ENCODE measurements around the gene SCTR.

DNA sequence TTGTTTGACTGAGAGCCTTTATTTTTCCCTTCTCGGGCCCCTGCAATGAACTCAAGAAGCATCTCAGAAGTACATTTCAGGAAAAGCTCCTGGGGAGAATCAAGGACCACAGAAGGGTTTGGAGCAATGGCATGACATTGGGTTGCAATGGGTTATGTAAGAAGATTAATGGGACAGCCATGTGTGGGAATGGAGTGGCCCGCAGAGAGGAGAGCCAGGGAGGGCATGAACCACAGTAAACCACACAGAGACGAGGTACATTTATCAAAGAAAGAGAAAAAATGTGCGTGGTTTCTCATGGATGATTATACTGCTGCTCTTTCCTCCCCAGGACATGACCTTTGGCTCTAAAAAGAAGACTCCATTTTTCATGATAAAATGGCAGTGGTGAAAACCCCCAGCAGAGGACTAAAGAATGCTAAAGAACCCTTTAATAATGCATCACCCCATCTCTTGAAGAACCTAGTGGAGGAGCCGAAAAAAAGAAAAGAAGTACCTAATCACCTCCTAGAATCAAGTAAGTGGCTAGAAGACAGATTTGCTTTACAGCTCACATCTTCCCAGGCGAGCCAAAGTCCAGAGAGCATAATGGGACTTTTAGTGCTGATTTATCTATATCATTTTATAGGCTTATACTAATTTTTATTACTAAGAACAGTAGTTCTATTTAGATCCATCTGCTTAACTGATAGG, 21.6 kb upstream of the SCTR start:
- TF ChIP-seq CTCF (IDR thresholded peaks at IDR 0.05; ENCODE audit: insufficient read depth, low read length) (no peak), POLR2AphosphoS5 (IDR thresholded peaks at IDR 0.05; ENCODE audit: low read depth) (no peak)
